Suprapubic skin (tissue), 3 donors: Measurements from ENCODE around the gene MID2.

Source experiments
- CTCF ChIP-seq, 2 donors: fragments of 200-600 bp in 1 of 2; fragments of 450-650 bp in 1 of 2; sonication (generic) in 1 of 2; IDR thresholded peaks; one replicate each; pipeline ENCODE4 v1.5.1; 2016 to 2019; ENCODE audit warnings: antibody characterized with exemption in 2 of 2, mild to moderate bottlenecking in 1 of 2, moderate library complexity in 1 of 2
- POLR2A ChIP-seq, 2 donors: fragments of 450-650 bp; IDR thresholded peaks; one replicate each; pipeline ENCODE4 v1.6.1; 2017; ENCODE audit warnings: antibody characterized with exemption in 2 of 2, mild to moderate bottlenecking in 2 of 2, moderate library complexity in 2 of 2

GRCh38 chrX:107805179-107805578, 20.5 kb upstream of the MID2 start:
- TF ChIP-seq CTCF (IDR thresholded peaks at IDR 0.05) (no peak), POLR2A (IDR thresholded peaks at IDR 0.05) (no peak)
